GM10266 (cell line): ENCODE measurements around the gene GJB1.

Source experiments
- DNase-seq: peaks from one replicate; pipeline ENCODE4 v3.0.0; 2012; ENCODE audit errors: extremely low spot score
- TF ChIP-seq, protein P1 (sequence below): IDR thresholded peaks from 2 replicates; pipeline ENCODE4 v1.5.1; 2012; ENCODE audit warnings: mild to moderate bottlenecking, low read depth; ENCODE audit not compliant: control insufficient read depth, insufficient read depth; ENCODE audit errors: missing control alignments

Gene GJB1

DNA sequence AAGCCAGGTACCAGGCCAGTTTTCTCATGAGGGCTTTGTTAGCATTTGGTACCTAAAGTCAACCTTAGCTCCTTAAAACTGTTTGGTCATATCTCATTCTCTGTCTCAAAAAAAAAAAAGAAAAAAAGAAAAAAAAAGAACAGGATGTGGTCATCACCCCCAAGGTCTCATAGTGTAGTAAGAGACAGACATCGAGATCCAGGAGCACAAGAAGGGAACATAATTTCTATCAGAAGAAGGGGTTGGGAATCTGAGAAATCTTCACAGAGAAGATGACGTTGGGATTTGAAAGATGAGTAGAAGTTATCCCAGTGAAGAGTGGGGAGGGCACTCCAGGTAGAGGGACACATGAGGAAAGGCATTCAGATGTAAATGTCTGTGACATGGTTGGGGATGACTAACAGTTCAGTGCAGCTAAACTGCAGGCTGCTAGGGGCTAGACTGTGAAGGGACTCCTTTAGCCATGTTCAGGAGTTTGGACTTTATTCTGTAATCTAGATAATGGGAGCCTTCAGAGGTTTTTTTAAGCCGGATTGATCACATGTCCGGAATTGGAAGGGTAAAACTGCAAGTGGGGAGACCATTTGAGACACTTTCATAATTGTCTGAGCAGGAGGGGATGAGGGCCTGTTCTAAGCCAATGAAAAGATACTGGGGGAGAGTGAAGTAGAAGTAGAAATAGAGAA lies 26.9 kb upstream of the GJB1 start:
- TF ChIP-seq, protein P1, sequence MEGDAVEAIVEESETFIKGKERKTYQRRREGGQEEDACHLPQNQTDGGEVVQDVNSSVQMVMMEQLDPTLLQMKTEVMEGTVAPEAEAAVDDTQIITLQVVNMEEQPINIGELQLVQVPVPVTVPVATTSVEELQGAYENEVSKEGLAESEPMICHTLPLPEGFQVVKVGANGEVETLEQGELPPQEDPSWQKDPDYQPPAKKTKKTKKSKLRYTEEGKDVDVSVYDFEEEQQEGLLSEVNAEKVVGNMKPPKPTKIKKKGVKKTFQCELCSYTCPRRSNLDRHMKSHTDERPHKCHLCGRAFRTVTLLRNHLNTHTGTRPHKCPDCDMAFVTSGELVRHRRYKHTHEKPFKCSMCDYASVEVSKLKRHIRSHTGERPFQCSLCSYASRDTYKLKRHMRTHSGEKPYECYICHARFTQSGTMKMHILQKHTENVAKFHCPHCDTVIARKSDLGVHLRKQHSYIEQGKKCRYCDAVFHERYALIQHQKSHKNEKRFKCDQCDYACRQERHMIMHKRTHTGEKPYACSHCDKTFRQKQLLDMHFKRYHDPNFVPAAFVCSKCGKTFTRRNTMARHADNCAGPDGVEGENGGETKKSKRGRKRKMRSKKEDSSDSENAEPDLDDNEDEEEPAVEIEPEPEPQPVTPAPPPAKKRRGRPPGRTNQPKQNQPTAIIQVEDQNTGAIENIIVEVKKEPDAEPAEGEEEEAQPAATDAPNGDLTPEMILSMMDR = no peak
- DNase-seq = peak; percentile 10

DNA sequence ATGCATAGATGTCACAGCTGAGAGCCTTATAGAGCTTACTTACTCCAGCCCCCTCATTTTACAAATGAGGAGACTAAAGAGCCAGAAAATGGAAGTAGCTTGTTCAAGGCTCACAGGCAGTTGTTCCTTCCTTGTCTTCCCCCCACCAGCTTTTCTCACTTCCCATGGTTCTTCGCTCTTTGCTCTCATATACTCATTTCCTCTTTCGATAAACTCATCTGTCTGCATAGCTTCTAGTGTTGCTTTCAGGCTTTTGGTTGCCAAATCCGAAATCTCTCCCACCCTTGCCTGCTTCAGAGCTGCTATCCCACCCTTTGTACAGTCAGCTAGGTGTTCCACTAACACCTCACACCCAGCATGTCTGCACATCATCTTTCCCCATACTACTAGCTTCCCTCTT lies 25.0 kb upstream of the GJB1 start:
- TF ChIP-seq, protein P1 = no peak
- DNase-seq = peak; percentile 39

DNA sequence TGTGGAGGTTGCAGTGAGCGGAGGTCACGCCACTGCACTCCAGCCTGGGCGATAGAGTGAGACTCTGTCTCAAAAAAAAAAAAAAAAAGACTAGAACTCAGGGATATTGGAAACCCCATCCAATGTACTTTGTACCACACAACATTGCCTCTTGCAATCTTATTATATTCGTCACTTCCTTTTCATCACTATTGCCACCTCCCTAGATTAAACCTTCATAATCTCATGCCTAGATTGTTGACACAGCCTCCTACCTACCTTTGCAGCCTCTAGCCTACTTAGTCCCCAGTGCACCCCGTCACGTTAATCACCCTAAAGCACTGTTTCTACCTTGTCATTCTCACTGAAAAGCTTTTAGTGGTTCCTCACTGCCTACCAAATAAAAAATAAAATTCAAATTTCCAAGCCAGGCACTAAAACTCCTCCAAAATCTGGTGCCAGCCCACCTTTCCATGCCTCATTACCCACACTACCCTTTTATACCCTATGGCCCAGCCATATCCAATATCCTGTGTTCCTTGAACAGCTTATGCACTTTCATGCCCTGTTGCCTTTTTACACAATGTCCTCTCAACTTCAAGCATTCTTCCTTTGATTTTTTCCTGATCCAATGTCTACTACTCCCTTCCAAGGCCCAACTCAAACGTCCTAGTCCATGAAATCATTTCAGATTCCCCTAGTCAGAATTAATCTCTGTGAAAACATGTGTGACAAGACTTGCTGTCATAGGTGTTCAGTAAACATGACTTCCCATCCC lies 23.6 kb upstream of the GJB1 start:
- no peak for DNase-seq
- TF ChIP-seq, protein P1 = no peak

DNA sequence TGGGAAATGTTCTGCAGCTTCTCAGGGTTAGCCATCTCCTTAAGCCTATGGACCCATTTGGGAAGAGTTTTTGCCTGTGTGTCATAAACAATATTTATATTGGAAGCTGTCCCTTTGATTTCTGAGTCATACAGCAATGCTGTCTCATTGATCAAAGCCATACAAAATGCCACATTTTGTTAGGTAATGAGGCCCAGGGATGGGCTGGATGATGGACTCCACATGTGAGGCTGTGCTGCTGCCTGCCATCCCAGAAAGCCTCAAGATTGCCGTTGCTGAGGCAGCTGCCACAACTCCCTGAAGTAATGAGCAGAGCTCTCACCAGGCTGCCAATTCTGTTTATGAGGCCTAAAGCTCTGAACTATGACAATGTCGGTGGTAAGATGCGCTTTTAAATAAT lies 12.2 kb upstream of the GJB1 start:
- TF ChIP-seq, protein P1 = no peak
- no peak for DNase-seq

DNA sequence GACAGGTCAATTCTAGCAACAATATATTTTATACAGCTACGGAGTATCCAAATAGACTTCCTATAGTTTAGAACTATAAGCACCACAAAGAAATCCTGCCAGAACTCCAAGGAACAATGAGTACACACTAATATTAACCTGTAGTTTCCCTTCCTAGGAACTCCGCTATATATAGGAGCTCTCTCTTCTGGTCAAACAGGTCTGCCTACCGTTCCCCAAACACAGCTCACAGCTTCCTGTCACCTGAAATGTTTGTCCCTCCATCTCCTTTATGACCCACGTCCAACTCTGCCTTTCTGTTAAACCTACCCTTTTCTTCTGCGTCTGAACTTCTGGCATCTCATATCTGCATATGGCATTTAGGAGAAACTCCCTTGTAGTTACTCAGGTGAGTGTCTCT lies 10.5 kb upstream of the GJB1 start:
- TF ChIP-seq, protein P1 = no peak
- DNase-seq = no peak

DNA sequence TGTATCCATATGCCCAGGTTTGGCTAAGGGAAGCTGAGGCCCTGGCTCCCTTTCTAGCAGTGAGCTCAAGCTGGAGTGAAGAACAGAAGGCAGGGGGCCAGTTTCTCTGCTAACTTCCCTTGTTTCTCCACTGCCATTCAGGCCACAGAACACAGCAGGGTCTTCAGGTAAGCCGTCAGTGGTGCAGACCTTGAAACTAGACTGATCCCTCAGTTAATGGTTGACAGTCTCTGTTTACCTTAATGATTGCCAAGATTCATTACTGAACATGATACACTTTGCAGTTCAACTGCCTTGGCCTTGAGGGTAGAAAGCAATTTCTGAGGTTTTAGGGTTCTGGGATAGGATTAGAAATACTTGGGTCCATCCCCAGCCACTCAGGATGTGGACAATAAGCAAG lies 8.9 kb upstream of the GJB1 start:
- TF ChIP-seq, protein P1 = no peak
- no peak for DNase-seq
